ENCODE results near the gene ZSCAN29. TPM values are rescaled to one million over a fixed set of nuclear protein-coding genes. Genes with fewer than 3 reads are reported as not detected.
A peak's percentile ranks its signal among the peaks of the same experiment; 100 is the strongest.

ZSCAN29 gene
- 10 to 100 TPM; 11.1 to 30.4 (median 19.1) TPM for total RNA-seq

GRCh38 chr15:43370975-43371974, at the start of gene ZSCAN29, which contains the start of gene TUBGCP4:
Gene ZSCAN29 (minus strand): TSS chr15:43371043. CDS start chr15:43369913, 1,130 bp downstream.
Gene TUBGCP4 (plus strand): TSS chr15:43371101. CDS start chr15:43371355, 254 bp downstream.
- peak within 1 kb of the TSS; percentile 78 to 90 (median 83) for H3K27ac ChIP-seq
- H3K4me3 ChIP-seq = peak within 1 kb of the TSS; percentile 79 to 95 (median 89)
- TF ChIP-seq CTCF (IDR thresholded peaks at IDR 0.05) (peak in 5 of 6 experiments; percentile 4 to 40 (median 18)), POLR2A (IDR thresholded peaks at IDR 0.05) (peak in 1 of 4 donors; percentile 20)
- intact Hi-C loops (cut with DNase I) = no loop called here
- H3K9me3 ChIP-seq = no peaks in the 10 kb centered on the region
- DNase-seq = no peak
- WGBS, 2 donors = 7 to 9% methylated on average over 11 to 13 of the region's 66 CpGs
- peaks cover 0 to 19% (median 4%) of the 10 kb centered on the region in 3 donors for H3K36me3 ChIP-seq
- H3K4me1 ChIP-seq = peaks cover 15 to 46% (median 21%) of the 10 kb centered on the region in 3 donors
- no peaks in the 10 kb centered on the region for H3K27me3 ChIP-seq

GRCh38 chr15:43420435-43420834, 49.6 kb upstream of the ZSCAN29 start:
- no peak overlapping the region for H3K27ac ChIP-seq
- TF ChIP-seq CTCF (IDR thresholded peaks at IDR 0.05) (no peak), POLR2A (IDR thresholded peaks at IDR 0.05) (no peak)
- H3K36me3 ChIP-seq = peaks cover 11 to 96% (median 26%) of the 10 kb centered on the region in 3 donors
- H3K27me3 ChIP-seq = no peaks in the 10 kb centered on the region
- H3K4me1 ChIP-seq = no peaks in the 10 kb centered on the region
- H3K4me3 ChIP-seq = no peak overlapping the region
- no peak for DNase-seq
- no peaks in the 10 kb centered on the region for H3K9me3 ChIP-seq
- intact Hi-C loops (cut with DNase I) = no loop called here
- WGBS, 2 donors = 90 to 95% methylated on average over 9 to 10 of the region's 10 CpGs

- intact Hi-C loops (cut with DNase I) = no loop called here
- no peak for DNase-seq
- Histone ChIP-seq H3K4me3 (no peak overlapping the region), H3K27ac (no peak overlapping the region), H3K27me3 (no peaks in the 10 kb centered on the region), H3K9me3 (no peaks in the 10 kb centered on the region), H3K4me1 (no peaks in the 10 kb centered on the region), H3K36me3 (peaks cover 4 to 96% (median 27%) of the 10 kb centered on the region in 3 donors)
- TF ChIP-seq POLR2A (IDR thresholded peaks at IDR 0.05) (no peak), CTCF (IDR thresholded peaks at IDR 0.05) (no peak)
These were observed 43.4 kb upstream of the ZSCAN29 start for GRCh38 chr15:43414196-43414595.

GRCh38 chr15:43412096-43412495, 41.3 kb upstream of the ZSCAN29 start:
- Histone ChIP-seq H3K36me3 (peaks cover 4 to 97% (median 43%) of the 10 kb centered on the region in 3 donors), H3K9me3 (no peaks in the 10 kb centered on the region), H3K4me1 (no peaks in the 10 kb centered on the region), H3K4me3 (no peak overlapping the region), H3K27me3 (no peaks in the 10 kb centered on the region), H3K27ac (no peak overlapping the region)
- no peak for DNase-seq
- 93 to 100% methylated on average over 1 of the region's 1 CpG for WGBS, 2 donors
- no peak for TF ChIP-seq POLR2A (IDR thresholded peaks at IDR 0.05)
- no peak for TF ChIP-seq CTCF (IDR thresholded peaks at IDR 0.05)
- intact Hi-C loops (cut with DNase I) = no loop called here
